ENCODE measurements around the gene SEMA3E. TPM values are rescaled to one million over a fixed set of nuclear protein-coding genes. Genes with fewer than 3 reads are reported as not detected.

Gene SEMA3E
- total RNA-seq, 1 donor from 2014 or later = 0.96 TPM

DNA sequence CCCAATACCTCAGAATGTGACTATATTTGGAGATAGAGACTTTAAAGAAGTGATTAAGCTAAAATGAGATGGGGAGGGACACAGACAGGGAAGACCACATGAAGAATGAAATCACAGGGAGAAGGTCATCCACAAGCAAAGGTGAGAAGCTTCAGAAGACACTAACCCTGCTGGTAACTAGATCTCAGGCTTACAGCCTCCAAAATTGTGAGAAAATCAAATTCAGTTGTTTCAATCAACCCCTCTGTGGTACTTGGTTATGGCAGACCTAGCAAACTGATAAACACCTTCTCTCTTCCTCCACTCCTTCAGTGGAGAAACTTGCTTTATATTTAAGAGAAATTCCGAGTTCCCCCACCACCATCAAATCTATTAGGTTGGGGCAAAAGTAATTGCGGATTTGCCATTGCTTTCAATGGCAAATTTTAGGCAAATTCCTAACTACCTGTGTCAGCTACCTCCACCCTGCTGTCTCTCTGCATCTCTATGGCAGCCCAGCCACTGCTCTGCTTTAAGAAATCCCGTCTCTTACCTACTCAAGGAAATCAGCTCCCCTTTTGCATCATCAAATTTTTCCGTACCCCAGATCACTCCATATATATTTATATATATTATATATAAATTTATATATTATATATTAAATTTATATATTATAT, 38.2 kb downstream of the SEMA3E start:
- no peak for DNase-seq
- peaks cover 3% of the 10 kb centered on the region for H3K27me3 Mint-ChIP-seq (ENCODE audit: unreplicated experiment)
- H3K36me3 Mint-ChIP-seq (ENCODE audit: unreplicated experiment) = no peaks in the 10 kb centered on the region
- no peak overlapping the region for H3K27ac Mint-ChIP-seq (ENCODE audit: unreplicated experiment)
- H3K4me3 Mint-ChIP-seq (ENCODE audit: unreplicated experiment) = no peak overlapping the region
- TF ChIP-seq, protein P1, sequence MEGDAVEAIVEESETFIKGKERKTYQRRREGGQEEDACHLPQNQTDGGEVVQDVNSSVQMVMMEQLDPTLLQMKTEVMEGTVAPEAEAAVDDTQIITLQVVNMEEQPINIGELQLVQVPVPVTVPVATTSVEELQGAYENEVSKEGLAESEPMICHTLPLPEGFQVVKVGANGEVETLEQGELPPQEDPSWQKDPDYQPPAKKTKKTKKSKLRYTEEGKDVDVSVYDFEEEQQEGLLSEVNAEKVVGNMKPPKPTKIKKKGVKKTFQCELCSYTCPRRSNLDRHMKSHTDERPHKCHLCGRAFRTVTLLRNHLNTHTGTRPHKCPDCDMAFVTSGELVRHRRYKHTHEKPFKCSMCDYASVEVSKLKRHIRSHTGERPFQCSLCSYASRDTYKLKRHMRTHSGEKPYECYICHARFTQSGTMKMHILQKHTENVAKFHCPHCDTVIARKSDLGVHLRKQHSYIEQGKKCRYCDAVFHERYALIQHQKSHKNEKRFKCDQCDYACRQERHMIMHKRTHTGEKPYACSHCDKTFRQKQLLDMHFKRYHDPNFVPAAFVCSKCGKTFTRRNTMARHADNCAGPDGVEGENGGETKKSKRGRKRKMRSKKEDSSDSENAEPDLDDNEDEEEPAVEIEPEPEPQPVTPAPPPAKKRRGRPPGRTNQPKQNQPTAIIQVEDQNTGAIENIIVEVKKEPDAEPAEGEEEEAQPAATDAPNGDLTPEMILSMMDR (IDR thresholded peaks at IDR 0.05; ENCODE audit: partially characterized antibody, unreplicated experiment) = no peak
- peaks cover 1% of the 10 kb centered on the region for H3K9me3 Mint-ChIP-seq (ENCODE audit: unreplicated experiment)
- no peaks in the 10 kb centered on the region for H3K4me1 Mint-ChIP-seq (ENCODE audit: low read depth, unreplicated experiment)

- no peak overlapping the region for H3K4me3 Mint-ChIP-seq (ENCODE audit: unreplicated experiment)
- H3K27ac Mint-ChIP-seq (ENCODE audit: unreplicated experiment) = no peak overlapping the region
- H3K9me3 Mint-ChIP-seq (ENCODE audit: unreplicated experiment) = peaks cover 1% of the 10 kb centered on the region
- H3K4me1 Mint-ChIP-seq (ENCODE audit: low read depth, unreplicated experiment) = no peaks in the 10 kb centered on the region
- DNase-seq = no peak
- TF ChIP-seq, protein P1 (IDR thresholded peaks at IDR 0.05; ENCODE audit: partially characterized antibody, unreplicated experiment) = no peak
- peaks cover 3% of the 10 kb centered on the region for H3K27me3 Mint-ChIP-seq (ENCODE audit: unreplicated experiment)
- no peaks in the 10 kb centered on the region for H3K36me3 Mint-ChIP-seq (ENCODE audit: unreplicated experiment)
These were observed 40.2 kb downstream of the SEMA3E start for GRCh38 chr7:83608716-83609115.

GRCh38 chr7:83603649-83604048, 45.3 kb downstream of the SEMA3E start:
- TF ChIP-seq, protein P1 (IDR thresholded peaks at IDR 0.05; ENCODE audit: partially characterized antibody, unreplicated experiment) = no peak
- H3K36me3 Mint-ChIP-seq (ENCODE audit: unreplicated experiment) = no peaks in the 10 kb centered on the region
- no peaks in the 10 kb centered on the region for H3K27me3 Mint-ChIP-seq (ENCODE audit: unreplicated experiment)
- no peak overlapping the region for H3K4me3 Mint-ChIP-seq (ENCODE audit: unreplicated experiment)
- H3K27ac Mint-ChIP-seq (ENCODE audit: unreplicated experiment) = no peak overlapping the region
- H3K4me1 Mint-ChIP-seq (ENCODE audit: low read depth, unreplicated experiment) = no peaks in the 10 kb centered on the region
- H3K9me3 Mint-ChIP-seq (ENCODE audit: unreplicated experiment) = peaks cover 3% of the 10 kb centered on the region
- DNase-seq = no peak

- no peak overlapping the region for H3K4me3 Mint-ChIP-seq (ENCODE audit: unreplicated experiment)
- H3K9me3 Mint-ChIP-seq (ENCODE audit: unreplicated experiment) = peaks cover 1% of the 10 kb centered on the region
- no peaks in the 10 kb centered on the region for H3K36me3 Mint-ChIP-seq (ENCODE audit: unreplicated experiment)
- H3K27ac Mint-ChIP-seq (ENCODE audit: unreplicated experiment) = no peak overlapping the region
- TF ChIP-seq, protein P1 (IDR thresholded peaks at IDR 0.05; ENCODE audit: partially characterized antibody, unreplicated experiment) = no peak
- H3K4me1 Mint-ChIP-seq (ENCODE audit: low read depth, unreplicated experiment) = no peaks in the 10 kb centered on the region
- H3K27me3 Mint-ChIP-seq (ENCODE audit: unreplicated experiment) = no peaks in the 10 kb centered on the region
- DNase-seq = no peak
These were observed 49.8 kb downstream of the SEMA3E start for GRCh38 chr7:83599131-83599530.

DNA sequence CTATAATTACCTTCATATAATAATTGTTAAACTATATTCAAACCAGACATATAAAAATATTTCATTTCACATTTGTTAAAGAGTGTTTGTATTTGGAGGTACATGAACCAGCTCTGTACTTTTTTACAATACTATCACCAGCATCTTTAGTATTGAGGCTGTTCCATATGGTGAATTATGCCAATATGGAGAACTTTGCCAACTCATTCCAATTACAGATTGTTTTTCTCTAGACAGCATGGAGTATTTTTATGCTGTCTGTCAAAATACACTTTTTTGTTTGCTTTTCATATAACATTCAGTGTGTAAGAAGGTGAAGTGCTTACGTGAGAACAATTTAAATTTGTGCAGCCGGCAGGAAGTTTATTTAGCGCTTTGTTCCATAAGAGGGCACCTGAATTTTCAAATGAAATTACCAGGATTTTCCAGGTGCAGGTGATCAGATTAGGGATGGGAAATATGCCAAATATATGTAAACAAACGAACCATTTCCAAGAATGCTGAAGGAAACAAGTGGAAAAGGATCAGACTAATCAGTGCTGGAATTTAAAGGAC, 54.9 kb downstream of the SEMA3E start:
- Mint-ChIP-seq H3K36me3 (ENCODE audit: unreplicated experiment) (no peaks in the 10 kb centered on the region), H3K4me1 (ENCODE audit: low read depth, unreplicated experiment) (peaks cover 4% of the 10 kb centered on the region), H3K9me3 (ENCODE audit: unreplicated experiment) (no peaks in the 10 kb centered on the region), H3K4me3 (ENCODE audit: unreplicated experiment) (no peak overlapping the region), H3K27me3 (ENCODE audit: unreplicated experiment) (no peaks in the 10 kb centered on the region), H3K27ac (ENCODE audit: unreplicated experiment) (no peak overlapping the region)
- no peak for DNase-seq
- TF ChIP-seq, protein P1 (IDR thresholded peaks at IDR 0.05; ENCODE audit: partially characterized antibody, unreplicated experiment) = no peak

Measured in glutamatergic neuron (in vitro differentiated cells).